Esophagus muscularis mucosa (tissue), 4 donors: ENCODE measurements around the gene ENDOU. TPM values are rescaled to one million over a fixed set of nuclear protein-coding genes. Genes with fewer than 3 reads are reported as not detected.

ENCODE experiments used
- DNase-seq: peaks from one replicate; pipeline ENCODE4 v3.0.0-alpha.2; 2017; ENCODE audit errors: extremely low spot score
- H3K27ac ChIP-seq, 4 donors: fragments of 200-600 bp; sonication (generic); replicated peaks in 1 of 4; 1 replicate in 3 of 4; 2 replicates in 1 of 4; pipeline ENCODE4 v1.5.1; 2016 to 2019; ENCODE audit warnings: mild to moderate bottlenecking in 1 of 4
- H3K27me3 ChIP-seq, 4 donors: fragments of 200-600 bp; sonication (generic); one replicate each; pipeline versions ENCODE4 v1.5.1 to v1.6.0; 2016 to 2019
- H3K36me3 ChIP-seq, 4 donors: fragments of 200-600 bp; sonication (generic); one replicate each; pipeline ENCODE4 v1.5.1; 2016 to 2019
- H3K4me1 ChIP-seq, 4 donors: fragments of 200-600 bp; sonication (generic); one replicate each; pipeline ENCODE4 v1.5.1; 2016 to 2019
- H3K4me3 ChIP-seq, 4 donors: fragments of 200-600 bp; sonication (generic); 1 replicate in 2 of 4; 2 replicates in 2 of 4; pipeline ENCODE4 v1.5.1; 2016 to 2019; ENCODE audit warnings: mild to moderate bottlenecking in 4 of 4, moderate library complexity in 1 of 4
- H3K9me3 ChIP-seq, 4 donors: fragments of 200-600 bp; sonication (generic); 1 replicate in 3 of 4; 2 replicates in 1 of 4; pipeline ENCODE4 v1.5.1; 2016 to 2019
- EP300 ChIP-seq: sonication (generic); formaldehyde crosslinking; IDR thresholded peaks from one replicate; pipeline ENCODE4 v1.6.1; 2017; ENCODE audit warnings: antibody characterized with exemption
- POLR2A ChIP-seq: fragments of 450-650 bp; IDR thresholded peaks from one replicate; pipeline ENCODE4 v1.6.1; 2017; ENCODE audit warnings: antibody characterized with exemption, moderate library complexity, mild to moderate bottlenecking, low read depth
- POLR2AphosphoS5 ChIP-seq, 2 donors: sonication (generic); formaldehyde crosslinking; IDR thresholded peaks; one replicate each; pipeline ENCODE4 v1.6.1; 2017; ENCODE audit warnings: antibody characterized with exemption in 2 of 2
- WGBS: methylation state at CpG from one replicate; pipeline ENCODE4 v1.1.5; 2018; 5-methylcytosine and 5-hydroxymethylcytosine counted together
- intact Hi-C: fragments of 100-400 bp; cut with DNase I; formaldehyde crosslinking; loops from one replicate; pipeline ENCODE4 v1.15.1; 2023
- total RNA-seq, 4 donors: library from RNA; depleted of rRNA; stranded (reverse); fragments of >200 nt; gene quantifications; one replicate each; pipeline versions ENCODE4 v1.1.0 to v1.2.1, GENCODE V29; 2016
- TF ChIP-seq, protein P1 (sequence below), 3 experiments: fragments of 200-600 bp in 2 of 3; fragments of 450-650 bp in 1 of 3; sonication (generic) in 2 of 3; IDR thresholded peaks; one replicate each; pipeline ENCODE4 v1.5.1; 2017 to 2019; ENCODE audit warnings: antibody characterized with exemption in 3 of 3, mild to moderate bottlenecking in 2 of 3, moderate library complexity in 1 of 3

The ENDOU gene
- total RNA-seq, 4 donors from 2014 or later, result 0.39 to 2.0 TPM; not detected in 2

- Histone ChIP-seq H3K27ac (peak overlapping the region in 3 of 4 donors; percentile 43 to 65 (median 45)), H3K4me3 (no peak overlapping the region), H3K4me1 (peaks cover 24 to 43% (median 34%) of the 10 kb centered on the region in 4 donors), H3K27me3 (no peaks in the 10 kb centered on the region), H3K9me3 (no peaks in the 10 kb centered on the region), H3K36me3 (no peaks in the 10 kb centered on the region)
- 94% methylated on average over 4 of the region's 4 CpGs for WGBS
- intact Hi-C loops, result no loop called here
- DNase-seq, result no peak
- no peak for TF ChIP-seq POLR2A
- TF ChIP-seq POLR2AphosphoS5 (IDR thresholded peaks at IDR 0.05), result no peak
These were observed 44.2 kb upstream of the ENDOU start for GRCh38 chr12:47769234-47770085.

DNA sequence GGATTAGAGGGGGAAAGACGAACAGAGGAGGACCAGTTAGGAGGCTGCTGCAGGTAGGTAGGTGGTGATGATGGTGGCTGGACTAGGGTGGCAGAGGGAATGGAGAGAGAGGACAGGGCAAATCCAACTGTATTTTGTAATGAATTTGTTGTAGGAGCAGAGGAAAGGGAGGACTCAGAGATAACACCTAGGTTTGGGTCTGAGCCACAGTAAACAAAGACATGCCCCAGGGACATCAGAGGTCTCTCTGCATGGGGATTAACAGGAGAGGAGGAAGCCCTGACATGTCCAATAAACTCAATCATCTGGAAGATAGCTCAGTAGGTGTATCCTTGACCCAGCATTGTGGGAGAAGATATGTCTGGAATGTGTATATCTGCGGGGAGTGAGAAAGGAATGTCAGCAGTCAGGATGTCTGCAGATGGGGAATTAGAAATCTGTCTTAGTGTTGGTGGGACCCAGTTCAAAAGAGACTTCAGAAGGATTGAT is 43.1 kb upstream of the ENDOU start:
- intact Hi-C loops, result no loop called here
- H3K36me3 ChIP-seq, result no peaks in the 10 kb centered on the region
- H3K4me3 ChIP-seq, result no peak overlapping the region
- DNase-seq, result no peak
- H3K27ac ChIP-seq, result no peak overlapping the region
- no peaks in the 10 kb centered on the region for H3K27me3 ChIP-seq
- TF ChIP-seq POLR2A (no peak), POLR2AphosphoS5 (IDR thresholded peaks at IDR 0.05) (no peak), EP300 (no peak)
- TF ChIP-seq, protein P1, sequence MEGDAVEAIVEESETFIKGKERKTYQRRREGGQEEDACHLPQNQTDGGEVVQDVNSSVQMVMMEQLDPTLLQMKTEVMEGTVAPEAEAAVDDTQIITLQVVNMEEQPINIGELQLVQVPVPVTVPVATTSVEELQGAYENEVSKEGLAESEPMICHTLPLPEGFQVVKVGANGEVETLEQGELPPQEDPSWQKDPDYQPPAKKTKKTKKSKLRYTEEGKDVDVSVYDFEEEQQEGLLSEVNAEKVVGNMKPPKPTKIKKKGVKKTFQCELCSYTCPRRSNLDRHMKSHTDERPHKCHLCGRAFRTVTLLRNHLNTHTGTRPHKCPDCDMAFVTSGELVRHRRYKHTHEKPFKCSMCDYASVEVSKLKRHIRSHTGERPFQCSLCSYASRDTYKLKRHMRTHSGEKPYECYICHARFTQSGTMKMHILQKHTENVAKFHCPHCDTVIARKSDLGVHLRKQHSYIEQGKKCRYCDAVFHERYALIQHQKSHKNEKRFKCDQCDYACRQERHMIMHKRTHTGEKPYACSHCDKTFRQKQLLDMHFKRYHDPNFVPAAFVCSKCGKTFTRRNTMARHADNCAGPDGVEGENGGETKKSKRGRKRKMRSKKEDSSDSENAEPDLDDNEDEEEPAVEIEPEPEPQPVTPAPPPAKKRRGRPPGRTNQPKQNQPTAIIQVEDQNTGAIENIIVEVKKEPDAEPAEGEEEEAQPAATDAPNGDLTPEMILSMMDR (IDR thresholded peaks at IDR 0.05), result no peak
- no peaks in the 10 kb centered on the region for H3K9me3 ChIP-seq
- WGBS, result 62% methylated on average over 2 of the region's 2 CpGs
- H3K4me1 ChIP-seq, result peaks cover 22 to 33% (median 27%) of the 10 kb centered on the region in 4 donors

DNA sequence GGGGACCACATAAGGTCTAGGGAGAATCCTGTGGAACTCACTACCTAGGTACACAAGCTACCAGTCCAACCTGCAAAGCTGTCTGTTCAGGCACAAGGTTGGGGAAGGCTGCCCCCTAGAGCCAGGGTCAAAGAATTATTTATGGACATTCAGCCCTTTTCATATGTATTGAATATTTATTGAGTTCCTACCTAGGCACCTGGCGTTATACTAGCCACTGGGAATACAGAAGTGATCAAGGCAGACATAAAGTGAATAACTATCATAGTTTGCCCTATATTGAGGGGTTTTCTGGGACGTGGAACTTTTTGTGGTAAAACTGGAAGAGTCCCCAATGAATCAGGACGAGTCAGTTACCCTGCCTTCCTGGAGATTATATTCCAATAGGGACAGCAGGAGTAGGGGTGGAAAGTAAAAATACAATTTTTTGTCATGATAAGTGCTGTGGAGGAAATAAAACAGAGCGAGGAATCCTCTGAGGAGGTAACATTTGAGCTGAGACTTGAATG is 42.0 kb upstream of the ENDOU start:
- TF ChIP-seq POLR2A (no peak), POLR2AphosphoS5 (IDR thresholded peaks at IDR 0.05) (no peak), EP300 (no peak)
- TF ChIP-seq, protein P1 (IDR thresholded peaks at IDR 0.05), result peak; percentile 49 to 66 (median 66)
- H3K27ac ChIP-seq, result no peak overlapping the region
- 39% methylated on average over 4 of the region's 4 CpGs for WGBS
- no peak overlapping the region for H3K4me3 ChIP-seq
- H3K9me3 ChIP-seq, result no peaks in the 10 kb centered on the region
- H3K36me3 ChIP-seq, result no peaks in the 10 kb centered on the region
- DNase-seq, result no peak
- intact Hi-C loops, result no loop called here
- H3K27me3 ChIP-seq, result no peaks in the 10 kb centered on the region
- H3K4me1 ChIP-seq, result peaks cover 17 to 28% (median 24%) of the 10 kb centered on the region in 4 donors

- no peaks in the 10 kb centered on the region for H3K36me3 ChIP-seq
- TF ChIP-seq, protein P1 (IDR thresholded peaks at IDR 0.05), result no peak
- no peaks in the 10 kb centered on the region for H3K27me3 ChIP-seq
- no peak overlapping the region for H3K27ac ChIP-seq
- intact Hi-C loops, result no loop called here
- 69% methylated on average over 4 of the region's 5 CpGs for WGBS
- DNase-seq, result no peak
- H3K4me3 ChIP-seq, result no peak overlapping the region
- H3K9me3 ChIP-seq, result no peaks in the 10 kb centered on the region
- peaks cover 14 to 25% (median 22%) of the 10 kb centered on the region in 4 donors for H3K4me1 ChIP-seq
These were observed 41.4 kb upstream of the ENDOU start for GRCh38 chr12:47766502-47767215.
